NOMO-1 treated with dmso at 0.1 percent for 144 hours (cell line): ENCODE data around the gene REC8.

ENCODE experiments used
- DNase-seq: peaks from one replicate; lab custom pipeline; 2025; ENCODE audit not compliant: unreplicated experiment; lab: John Stamatoyannopoulos, UW

The REC8 gene

GRCh38 chr14:24224618-24225071 is 52.8 kb downstream of the REC8 start:
- no peak for DNase-seq

DNA sequence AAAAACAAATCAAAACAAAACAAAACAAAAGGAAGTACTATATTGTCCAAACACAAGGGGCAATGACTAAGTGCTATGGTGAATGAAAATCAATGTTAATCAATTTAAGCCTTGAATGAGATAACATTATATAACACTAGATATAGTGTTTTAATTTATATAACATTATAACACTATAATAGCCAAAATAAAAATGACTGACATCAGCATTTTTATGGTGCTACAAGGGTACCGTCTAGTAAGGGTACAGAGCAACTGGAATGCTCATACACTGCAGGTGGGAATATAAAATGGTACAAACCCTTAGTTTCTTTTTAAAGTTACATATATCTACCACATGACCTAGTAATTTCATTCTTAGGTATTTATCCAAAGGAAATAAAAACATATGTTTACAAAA is 54.6 kb downstream of the REC8 start:
- DNase-seq: no peak

GRCh38 chr14:24228902-24229301 is 57.0 kb downstream of the REC8 start:
- DNase-seq: no peak
